ENCODE results near the gene LRMDA. TPM values are rescaled to one million over a fixed set of nuclear protein-coding genes. Genes with fewer than 3 reads are reported as not detected.
"Not testable (repeated sequence)": the region's sequence is repeated elsewhere in the genome, so short reads cannot be mapped to it uniquely, and the experiment has no call there.

Gene LRMDA
- total RNA-seq, 1 experiment from 2014 or later: 0.24 TPM

DNA sequence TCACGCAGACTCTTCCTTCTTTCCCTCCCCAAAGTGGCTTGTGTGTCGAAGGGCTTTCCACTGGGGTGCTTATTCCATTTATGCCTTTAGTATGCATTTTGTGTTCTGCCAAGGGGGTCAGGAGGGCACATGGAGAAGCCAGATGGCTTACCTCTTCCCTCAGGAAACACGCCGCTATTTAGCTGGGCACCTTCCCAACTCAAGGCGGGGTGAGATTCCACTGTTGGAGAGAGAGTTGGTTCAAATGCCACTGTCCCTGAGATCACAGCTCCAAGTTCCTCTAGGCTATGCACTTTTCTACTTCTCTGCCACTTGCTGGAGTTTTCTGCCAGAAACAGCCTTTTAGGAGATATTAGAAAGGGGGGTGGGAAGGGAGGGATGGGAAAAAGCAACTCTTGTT is 1091.8 kb downstream of the LRMDA start:
- H3K4me1 ChIP-seq: no peaks in the 10 kb centered on the region
- DNase-seq: no peak
- no peaks in the 10 kb centered on the region for H3K36me3 ChIP-seq
- H3K27me3 ChIP-seq: no peaks in the 10 kb centered on the region
- no peak overlapping the region for H3K27ac ChIP-seq
- no peaks in the 10 kb centered on the region for H3K9me3 ChIP-seq (replicated peaks)
- no peak overlapping the region for H3K4me3 ChIP-seq

DNA sequence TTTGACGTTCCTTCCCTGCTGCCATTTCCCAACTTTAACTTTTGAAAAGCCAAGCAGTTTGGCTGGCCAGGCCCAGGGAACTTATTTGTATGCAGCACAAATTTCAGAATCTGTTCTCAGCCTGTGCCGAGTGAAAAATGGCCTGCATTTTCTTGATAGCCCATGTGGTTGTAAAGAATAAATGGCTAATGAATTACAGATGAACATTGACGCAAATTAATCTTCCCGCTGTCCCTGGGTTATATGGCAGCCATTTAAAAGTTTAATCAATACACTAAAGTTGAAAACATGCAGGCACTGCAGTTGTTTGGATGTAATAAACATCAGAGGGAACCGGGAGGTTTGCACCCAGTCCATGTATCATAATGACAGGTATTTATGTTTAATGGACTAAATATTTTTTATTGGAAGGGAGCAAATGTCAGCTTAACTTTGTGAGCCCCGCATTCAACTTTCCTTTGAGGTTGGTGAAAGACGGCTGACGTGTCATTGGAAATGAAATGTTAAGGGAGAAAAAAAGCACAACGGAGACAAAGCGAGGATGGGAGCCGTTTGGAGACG is 1092.4 kb downstream of the LRMDA start:
- H3K9me3 ChIP-seq (replicated peaks): no peaks in the 10 kb centered on the region
- no peaks in the 10 kb centered on the region for H3K27me3 ChIP-seq

DNA sequence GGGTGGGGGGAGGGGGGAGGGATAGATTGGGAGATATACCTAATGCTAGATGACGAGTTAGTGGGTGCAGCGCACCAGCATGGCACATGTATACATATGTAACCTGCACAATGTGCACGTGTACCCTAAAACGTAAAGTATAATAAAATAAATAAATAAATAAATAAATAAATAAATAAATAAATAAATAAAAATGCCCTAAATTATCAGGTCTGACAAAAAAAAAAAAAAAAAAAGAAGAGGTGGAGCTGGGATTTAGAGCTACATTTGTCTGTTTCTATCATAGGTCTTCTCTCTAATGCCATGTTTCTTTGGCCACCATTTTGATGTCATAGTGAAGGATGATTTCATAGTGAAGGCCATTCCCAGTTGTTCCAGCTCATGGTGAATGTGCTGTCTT is 1095.4 kb downstream of the LRMDA start:
- not testable (repeated sequence) for H3K9me3 ChIP-seq (replicated peaks); H3K4me1 ChIP-seq; DNase-seq; H3K4me3 ChIP-seq; H3K36me3 ChIP-seq; H3K27me3 ChIP-seq; H3K27ac ChIP-seq

More for the DNA sequence above, 1092.4 kb downstream of the LRMDA start:
- no peak overlapping the region for H3K27ac ChIP-seq
- H3K4me3 ChIP-seq: no peak overlapping the region
- no peaks in the 10 kb centered on the region for H3K4me1 ChIP-seq
- H3K36me3 ChIP-seq: no peaks in the 10 kb centered on the region
- no peak for DNase-seq

DNA sequence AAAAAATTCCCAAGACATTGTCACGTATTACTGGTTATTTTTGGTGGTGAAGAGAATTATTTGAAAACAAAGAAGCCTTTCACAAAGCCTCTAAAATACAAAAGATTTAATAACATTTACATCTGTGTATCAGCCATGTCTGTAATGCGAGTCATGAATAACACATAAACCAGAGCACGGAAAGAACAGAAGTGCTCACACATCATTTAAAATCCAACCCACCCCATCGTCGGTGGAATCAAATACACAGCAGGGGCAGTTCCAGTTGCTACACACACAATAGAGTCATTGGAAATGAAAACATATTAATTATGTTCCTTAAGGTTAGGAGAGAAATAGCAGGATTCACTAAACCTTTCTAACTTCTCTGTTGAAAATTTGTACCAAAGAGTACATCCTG is 1108.9 kb downstream of the LRMDA start:
- Histone ChIP-seq H3K27ac (no peak overlapping the region), H3K36me3 (no peaks in the 10 kb centered on the region), H3K27me3 (no peaks in the 10 kb centered on the region), H3K4me3 (no peak overlapping the region), H3K4me1 (no peaks in the 10 kb centered on the region), H3K9me3 (replicated peaks) (no peaks in the 10 kb centered on the region)
- no peak for DNase-seq

DNA sequence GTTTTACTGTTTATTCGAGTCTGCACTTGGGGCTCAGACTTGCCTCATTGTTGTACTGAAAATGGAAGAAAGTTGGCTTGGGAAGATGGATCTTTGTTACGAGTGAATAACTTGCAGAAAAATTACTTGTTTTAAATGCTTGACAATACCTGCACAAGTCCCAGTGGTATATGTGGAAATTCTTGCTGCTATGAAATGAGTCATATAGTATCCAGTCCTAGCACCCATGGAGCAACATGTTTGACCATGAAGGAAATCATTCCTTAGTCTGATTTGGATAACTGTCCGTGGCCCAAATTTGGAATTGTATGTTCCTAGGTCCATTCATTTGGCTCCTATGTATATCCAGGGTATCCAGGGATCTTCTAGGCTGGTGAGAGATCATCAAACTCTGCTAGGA is 1109.4 kb downstream of the LRMDA start:
- Histone ChIP-seq H3K27ac (no peak overlapping the region), H3K9me3 (replicated peaks) (no peaks in the 10 kb centered on the region), H3K4me3 (no peak overlapping the region), H3K27me3 (no peaks in the 10 kb centered on the region), H3K36me3 (no peaks in the 10 kb centered on the region), H3K4me1 (no peaks in the 10 kb centered on the region)
- no peak for DNase-seq

DNA sequence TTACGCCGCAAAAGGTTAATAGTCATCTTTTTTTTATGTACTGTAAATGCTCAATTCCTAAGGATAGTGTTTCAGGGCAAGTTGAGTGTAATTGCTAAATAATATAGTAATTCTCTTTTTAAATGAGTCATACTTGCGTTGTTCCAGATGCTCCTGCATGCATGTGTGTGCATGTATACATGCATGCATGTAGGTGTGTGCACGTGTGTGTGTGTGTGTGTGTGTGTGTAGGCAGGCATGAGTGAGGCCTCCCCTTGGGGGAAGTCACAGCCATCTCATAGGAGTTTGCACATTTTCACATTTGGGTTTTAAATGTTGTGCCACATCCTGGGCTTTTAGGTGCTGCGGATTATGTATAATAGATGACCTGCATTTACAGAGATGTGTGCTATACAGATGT is 1110.4 kb downstream of the LRMDA start:
- Histone ChIP-seq H3K4me1 (no peaks in the 10 kb centered on the region), H3K36me3 (no peaks in the 10 kb centered on the region), H3K4me3 (no peak overlapping the region), H3K27ac (no peak overlapping the region), H3K9me3 (replicated peaks) (no peaks in the 10 kb centered on the region), H3K27me3 (no peaks in the 10 kb centered on the region; the same call in 1 of the 2 replicates)
- no peak for DNase-seq

DNA sequence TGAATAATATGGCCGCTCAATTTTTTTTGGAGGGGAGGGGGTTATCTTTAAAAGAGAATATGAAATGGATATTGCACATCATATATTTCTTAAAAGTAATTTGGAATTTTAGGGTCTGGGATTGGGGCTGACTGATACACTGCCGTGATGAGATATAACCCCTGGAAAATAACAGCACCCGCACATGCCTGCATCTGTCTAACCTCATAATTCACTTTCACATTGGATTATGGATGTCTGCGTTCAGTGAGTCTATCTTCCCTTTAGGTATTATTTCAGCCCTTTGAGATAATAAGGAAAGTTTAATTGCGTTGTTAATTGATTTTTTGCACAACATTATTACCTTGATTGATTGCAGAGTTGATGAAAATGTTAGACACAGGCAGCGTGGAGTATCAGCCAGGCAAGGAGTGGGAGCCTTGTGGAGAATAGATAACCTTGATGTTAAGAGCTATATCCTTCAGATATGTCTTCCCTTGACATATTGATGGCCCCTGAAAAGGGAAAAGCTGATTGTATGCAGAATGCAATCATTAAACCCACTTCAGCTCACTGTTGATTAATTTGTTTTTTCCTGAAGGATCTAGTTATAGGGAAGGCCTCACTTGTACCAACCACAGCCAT is 1111.0 kb downstream of the LRMDA start:
- no peak for DNase-seq
- Histone ChIP-seq H3K27me3 (no peaks in the 10 kb centered on the region; the same call in 1 of the 2 replicates), H3K9me3 (replicated peaks) (no peaks in the 10 kb centered on the region), H3K27ac (no peak overlapping the region), H3K36me3 (no peaks in the 10 kb centered on the region), H3K4me1 (no peaks in the 10 kb centered on the region), H3K4me3 (no peak overlapping the region)

DNA sequence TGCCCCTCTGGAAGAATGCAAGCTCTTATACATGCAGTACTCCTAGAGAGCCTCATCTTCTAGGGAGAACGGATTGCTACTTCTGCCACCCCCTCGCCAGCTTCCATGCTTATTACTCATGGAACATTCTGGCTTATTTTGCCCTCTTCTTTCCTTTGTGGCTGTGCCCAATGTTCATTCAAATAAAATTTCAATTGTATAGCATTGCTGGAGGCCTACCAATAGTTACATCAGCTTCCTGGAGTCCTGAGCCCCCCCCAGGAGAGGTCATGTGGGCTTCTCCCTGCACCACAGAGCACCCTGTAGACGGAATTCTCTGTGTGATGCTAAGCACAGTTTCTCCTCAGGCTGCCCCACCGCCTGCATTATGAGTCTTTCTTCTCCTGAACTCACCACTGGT is 1112.2 kb downstream of the LRMDA start:
- Histone ChIP-seq H3K36me3 (no peaks in the 10 kb centered on the region), H3K27me3 (no peaks in the 10 kb centered on the region; the same call in 1 of the 2 replicates), H3K27ac (no peak overlapping the region), H3K4me3 (no peak overlapping the region), H3K4me1 (no peaks in the 10 kb centered on the region), H3K9me3 (replicated peaks) (no peaks in the 10 kb centered on the region)
- no peak for DNase-seq

DNA sequence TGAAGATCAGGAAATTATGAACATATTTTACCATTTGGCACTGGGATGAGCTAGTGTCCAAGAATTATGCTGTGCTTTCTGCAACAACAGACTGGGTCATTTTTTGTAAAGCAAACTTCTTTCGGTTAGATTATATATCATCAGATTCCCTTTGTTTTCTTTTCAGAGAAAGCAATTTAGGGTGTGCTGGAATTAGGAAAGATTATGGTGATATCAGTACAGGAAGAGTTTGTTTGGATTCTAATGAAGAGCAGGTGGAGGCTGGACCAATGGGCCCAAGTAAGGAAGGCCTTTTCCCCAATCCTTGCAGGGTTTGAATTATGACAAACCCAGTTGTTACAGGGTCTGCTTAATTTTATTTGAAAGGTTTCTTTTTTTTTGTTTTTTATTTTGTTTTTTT is 1113.4 kb downstream of the LRMDA start:
- Histone ChIP-seq H3K27me3 (peaks cover 2% of the 10 kb centered on the region; the same call in 1 of the 2 replicates), H3K36me3 (no peaks in the 10 kb centered on the region), H3K4me1 (no peaks in the 10 kb centered on the region), H3K27ac (no peak overlapping the region), H3K4me3 (no peak overlapping the region), H3K9me3 (replicated peaks) (no peaks in the 10 kb centered on the region)
- no peak for DNase-seq

DNA sequence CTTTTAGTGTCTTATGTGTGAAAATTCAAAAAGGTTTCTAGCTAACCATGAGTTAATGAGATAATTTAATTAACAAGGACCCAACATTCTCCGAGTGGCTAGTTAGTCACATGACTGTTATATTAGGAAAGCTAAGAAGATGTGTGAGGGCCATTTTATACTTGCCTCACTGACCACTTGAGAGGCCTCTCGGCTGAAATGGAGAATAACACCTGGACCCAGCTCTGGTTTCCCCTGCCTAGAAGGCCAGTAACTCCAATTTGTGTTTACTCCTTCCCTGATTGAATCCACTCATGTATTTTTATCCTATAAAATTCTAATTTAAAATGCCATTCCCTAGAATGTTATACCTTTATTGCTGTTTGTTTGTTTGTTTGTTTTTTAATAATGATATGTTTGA is 1115.0 kb downstream of the LRMDA start:
- DNase-seq: no peak
- Histone ChIP-seq H3K4me3 (no peak overlapping the region), H3K4me1 (no peaks in the 10 kb centered on the region), H3K9me3 (replicated peaks) (no peaks in the 10 kb centered on the region), H3K36me3 (no peaks in the 10 kb centered on the region), H3K27ac (no peak overlapping the region), H3K27me3 (peaks cover 4% of the 10 kb centered on the region; the same call in 1 of the 2 replicates)

DNA sequence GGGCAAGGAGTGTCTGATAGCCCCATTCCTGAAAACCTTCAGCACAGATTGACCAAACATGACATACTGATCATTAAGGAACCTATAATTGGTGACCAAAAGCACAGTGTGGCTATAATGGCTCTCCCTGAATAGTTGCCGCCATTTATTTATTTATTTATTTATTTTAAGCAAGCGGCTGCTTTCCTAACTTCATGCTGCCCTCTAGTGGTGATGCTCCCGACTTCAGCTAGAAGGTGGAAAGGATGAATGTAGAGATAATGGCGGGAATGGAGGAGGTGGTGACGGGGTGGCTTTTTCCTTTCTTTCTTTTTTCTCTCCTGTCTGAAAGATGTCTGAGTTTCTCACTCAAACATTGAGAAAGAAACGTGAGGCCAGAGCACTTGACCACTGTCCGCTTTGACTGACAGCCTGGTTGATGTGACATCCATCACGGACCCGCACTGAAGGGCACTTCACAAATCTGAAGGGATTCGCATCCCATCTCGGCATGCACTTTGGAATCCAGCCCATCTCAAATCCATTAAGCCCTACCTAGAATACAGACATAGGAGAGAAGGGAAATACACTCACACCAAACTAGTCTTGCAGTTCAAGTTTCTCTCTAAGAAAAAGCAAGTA is 1116.0 kb downstream of the LRMDA start:
- Histone ChIP-seq H3K4me1 (no peaks in the 10 kb centered on the region), H3K36me3 (no peaks in the 10 kb centered on the region), H3K27me3 (peaks cover 4% of the 10 kb centered on the region; the same call in 1 of the 2 replicates), H3K27ac (no peak overlapping the region), H3K4me3 (no peak overlapping the region), H3K9me3 (replicated peaks) (no peaks in the 10 kb centered on the region)
- DNase-seq: peak; percentile 69 to 84

DNA sequence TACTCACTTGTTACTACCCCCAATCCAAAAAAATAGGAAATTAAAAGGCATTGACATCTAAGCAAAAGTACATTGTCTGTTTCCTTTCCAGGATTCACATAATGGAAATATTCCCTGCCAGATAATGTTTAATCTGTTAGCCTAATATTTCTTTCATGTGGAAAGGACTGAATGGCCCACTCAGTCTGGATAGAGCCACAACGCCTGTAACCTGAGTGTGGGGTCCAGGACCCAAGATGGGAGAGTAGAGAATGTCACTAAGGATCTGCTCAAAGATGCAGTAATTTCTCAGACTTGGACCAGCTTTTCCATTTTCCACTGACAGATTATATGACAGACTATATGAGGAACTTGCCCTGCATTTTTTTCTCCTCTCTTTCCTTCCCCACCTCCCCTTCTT is 1117.3 kb downstream of the LRMDA start:
- Histone ChIP-seq H3K4me1 (no peaks in the 10 kb centered on the region), H3K36me3 (no peaks in the 10 kb centered on the region), H3K27me3 (peaks cover 6% of the 10 kb centered on the region; the same call in 1 of the 2 replicates), H3K9me3 (replicated peaks) (no peaks in the 10 kb centered on the region), H3K27ac (no peak overlapping the region), H3K4me3 (no peak overlapping the region)
- DNase-seq: no peak

DNA sequence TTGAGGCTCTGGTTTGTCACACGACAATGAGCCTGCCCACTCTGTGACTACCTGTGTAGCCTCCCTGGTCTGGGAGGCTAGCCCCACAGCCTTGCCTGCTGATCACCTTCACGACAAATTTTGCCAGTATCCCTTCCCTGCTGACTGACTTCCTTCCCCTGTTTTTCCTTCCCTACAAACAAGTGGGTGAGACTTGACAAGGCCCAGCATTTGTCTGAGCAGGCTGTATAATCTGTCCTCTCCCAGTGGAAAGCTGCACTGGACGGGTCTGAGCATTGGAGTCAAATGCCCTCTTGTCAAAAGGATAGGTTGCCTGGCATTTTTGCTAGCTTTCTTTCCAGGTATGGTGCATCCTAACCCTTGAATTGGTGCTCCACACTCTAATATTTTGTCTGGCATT is 1117.7 kb downstream of the LRMDA start:
- Histone ChIP-seq H3K27me3 (peaks cover 6% of the 10 kb centered on the region; the same call in 1 of the 2 replicates), H3K27ac (no peak overlapping the region)
- DNase-seq: no peak

DNA sequence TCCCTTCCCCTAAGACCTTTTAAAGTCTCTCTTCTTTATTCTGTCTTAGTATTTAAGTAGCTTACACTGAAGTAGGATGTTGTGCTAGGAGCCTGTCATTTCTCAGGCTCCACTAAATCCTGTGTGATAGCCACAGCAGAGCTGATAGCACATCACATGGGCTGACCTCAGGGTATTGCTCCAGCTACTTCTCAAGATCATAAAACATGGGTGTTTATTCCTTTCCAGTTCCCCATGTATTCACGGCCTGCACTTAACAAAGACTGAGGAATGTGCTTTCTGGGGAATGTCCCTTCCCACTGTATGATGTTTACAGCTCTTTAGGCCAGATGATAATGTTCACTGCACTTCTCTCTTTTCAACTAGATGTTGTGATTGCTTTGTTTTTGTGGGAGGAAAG is 1119.4 kb downstream of the LRMDA start:
- no peaks in the 10 kb centered on the region for H3K36me3 ChIP-seq
- peaks cover 6% of the 10 kb centered on the region; the same call in 1 of the 2 replicates for H3K27me3 ChIP-seq
- no peak for DNase-seq
- no peaks in the 10 kb centered on the region for H3K9me3 ChIP-seq (replicated peaks)
- no peak overlapping the region for H3K4me3 ChIP-seq
- no peak overlapping the region for H3K27ac ChIP-seq
- H3K4me1 ChIP-seq: no peaks in the 10 kb centered on the region

More for the DNA sequence above, 1117.7 kb downstream of the LRMDA start:
- Histone ChIP-seq H3K9me3 (replicated peaks) (no peaks in the 10 kb centered on the region), H3K36me3 (no peaks in the 10 kb centered on the region), H3K4me3 (no peak overlapping the region), H3K4me1 (no peaks in the 10 kb centered on the region)

DNA sequence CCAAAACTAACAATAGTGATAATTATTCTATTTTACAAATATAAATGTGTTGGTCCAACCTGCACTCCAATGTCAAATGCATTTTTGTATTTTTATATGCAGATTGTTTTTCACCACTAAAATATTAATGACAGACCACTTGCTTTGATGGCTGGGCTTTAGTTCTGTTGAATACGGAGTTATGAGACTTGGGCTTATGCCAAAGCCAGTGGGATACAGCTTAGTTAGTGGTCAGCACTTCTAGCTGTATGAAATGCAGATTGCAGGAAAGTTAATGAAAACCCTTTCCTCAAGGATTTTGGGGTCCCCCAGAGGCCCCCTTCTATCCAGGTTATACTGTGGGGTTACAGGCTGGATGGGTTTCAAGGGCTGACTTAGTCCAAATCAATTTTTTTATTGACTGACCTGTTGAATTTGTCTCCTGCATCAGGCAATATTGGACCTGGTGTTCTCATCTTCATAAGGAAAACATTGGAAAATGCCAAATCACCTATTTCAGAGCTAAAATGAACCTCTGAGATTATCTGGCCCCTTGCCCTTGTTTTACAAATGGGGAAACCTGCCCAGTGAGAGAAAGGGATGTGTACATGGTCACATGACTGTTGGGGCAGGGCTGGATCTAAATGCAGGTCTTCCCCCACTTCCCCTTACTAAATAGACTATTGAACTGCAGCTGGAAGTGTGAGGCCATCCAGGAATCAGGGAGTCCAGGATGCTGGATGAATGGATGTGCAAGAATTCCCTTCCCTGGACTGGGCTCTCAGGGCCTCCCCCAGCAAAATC is 1120.9 kb downstream of the LRMDA start:
- Histone ChIP-seq H3K27me3 (0 out of 2 replicates have a peak, but pooled peaks cover 6% of the 10 kb centered on the region), H3K36me3 (no peaks in the 10 kb centered on the region), H3K27ac (no peak overlapping the region), H3K4me1 (no peaks in the 10 kb centered on the region), H3K9me3 (replicated peaks) (no peaks in the 10 kb centered on the region), H3K4me3 (no peak overlapping the region)
- DNase-seq: no peak

All from SJCRH30 (cell line).